Activated T-cell treated with anti-CD3 and anti-CD28 coated beads, Interleukin-2, amount 50 U/mL, for 72 hours (primary cell): Measurements from ENCODE around the gene NBR1. TPM values are rescaled to one million over a fixed set of nuclear protein-coding genes. Genes with fewer than 3 reads are reported as not detected.

Experiments
- ATAC-seq, 2 donors: fragments of 150-1000 bp; cut with Tn5 transposase; replicated peaks in 1 of 2; 2 replicates each; pipeline ENCODE4 v1.10.0; 2021; ENCODE audit warnings: moderate library complexity in 2 of 2, mild to moderate bottlenecking in 1 of 2
- DNase-seq, 2 donors: peaks; one replicate each; pipeline ENCODE4 v3.0.0; 2021 to 2022; ENCODE audit warnings: mixed read lengths in 1 of 2
- H3K27ac Mint-ChIP-seq: one replicate; pipeline ENCODE4 v1.8.0; 2022; ENCODE audit warnings: mild to moderate bottlenecking, moderate library complexity, mixed read lengths
- H3K27me3 Mint-ChIP-seq: one replicate; pipeline ENCODE4 v1.8.0; 2022; ENCODE audit warnings: low read depth, mixed read lengths
- H3K36me3 Mint-ChIP-seq, 2 donors: one replicate each; pipeline ENCODE4 v1.8.0; 2022; ENCODE audit warnings: mixed read lengths in 2 of 2, mild to moderate bottlenecking in 1 of 2; ENCODE audit not compliant: insufficient read depth in 2 of 2
- H3K4me1 Mint-ChIP-seq: one replicate; pipeline ENCODE4 v1.8.0; 2022; ENCODE audit warnings: low read depth, mixed read lengths
- H3K4me3 Mint-ChIP-seq, 2 donors: one replicate each; pipeline ENCODE4 v1.8.0; 2022; ENCODE audit warnings: mild to moderate bottlenecking in 2 of 2, mixed read lengths in 2 of 2, moderate library complexity in 2 of 2
- H3K9me3 Mint-ChIP-seq, 2 donors: one replicate each; pipeline ENCODE4 v1.8.0; 2022; ENCODE audit warnings: mixed read lengths in 2 of 2
- total RNA-seq, 2 donors: library from RNA; stranded (reverse); gene quantifications; one replicate each; pipeline ENCODE4 v1.2.3, GENCODE V29; 2022

NBR1 gene
- total RNA-seq, 2 donors from 2014 or later = 86.3 to 92.1 TPM

DNA sequence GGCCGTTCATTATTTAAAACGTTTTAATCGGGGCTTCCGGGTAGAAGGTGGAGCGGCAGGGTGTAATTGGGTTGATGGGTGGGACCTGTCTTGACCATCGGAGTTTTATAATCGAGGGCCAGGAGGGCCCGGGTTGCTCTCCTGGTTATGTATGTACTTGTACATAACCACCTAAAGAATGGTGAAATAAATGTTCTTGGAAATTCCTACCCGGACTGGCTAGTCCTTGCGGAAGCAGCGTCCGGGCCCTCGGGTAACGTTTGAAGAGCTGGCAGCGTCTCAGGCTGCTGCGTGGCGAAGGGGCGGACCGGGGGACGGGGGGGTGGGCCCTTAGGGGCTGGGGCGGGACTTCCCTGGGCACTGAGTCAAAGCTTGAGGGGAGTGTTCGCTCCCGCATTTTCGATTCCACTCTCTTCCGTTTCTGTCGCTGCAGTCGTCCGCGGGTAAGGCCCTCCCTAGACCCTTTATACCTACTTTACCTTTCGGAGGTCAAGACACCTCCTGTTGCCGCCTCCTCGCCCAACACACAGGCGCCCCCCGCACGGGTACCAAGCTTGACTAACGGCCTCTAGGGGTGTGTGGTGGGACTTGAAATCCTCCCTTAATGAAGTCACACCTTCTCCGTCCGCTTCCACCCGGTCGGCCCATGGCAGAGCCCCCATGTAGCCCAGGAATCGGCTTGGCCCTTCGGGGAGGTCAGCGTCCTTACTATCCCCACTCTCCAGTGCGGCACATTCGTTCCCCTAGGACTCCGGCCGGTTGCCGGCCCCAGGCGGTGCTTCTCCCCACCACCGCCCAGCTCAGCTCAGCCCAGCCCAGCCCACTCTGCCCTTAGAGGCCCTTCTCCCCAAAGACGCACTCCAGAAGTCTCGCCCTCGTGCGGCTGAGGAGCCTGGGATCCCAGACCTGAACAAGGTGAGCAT, 40.7 kb downstream of the NBR1 start, which contains the start of gene TMEM106A:
Gene TMEM106A (plus strand): TSS at position 396 of the 923 bp plus-strand sequence. CDS start 1,167 bp downstream, outside the sequence.
- ATAC-seq (peak; percentile 92 to 95), DNase-seq (peak; percentile 81 to 82)
- peaks cover 45% of the 10 kb centered on the region for H3K4me1 Mint-ChIP-seq
- no peaks in the 10 kb centered on the region for H3K9me3 Mint-ChIP-seq
- peaks cover 6 to 22% of the 10 kb centered on the region in 2 donors for H3K36me3 Mint-ChIP-seq
- peak within 1 kb of the TSS; percentile 93 for H3K27ac Mint-ChIP-seq
- H3K27me3 Mint-ChIP-seq = no peaks in the 10 kb centered on the region
- peak within 1 kb of the TSS; percentile 92 to 98 for H3K4me3 Mint-ChIP-seq

DNA sequence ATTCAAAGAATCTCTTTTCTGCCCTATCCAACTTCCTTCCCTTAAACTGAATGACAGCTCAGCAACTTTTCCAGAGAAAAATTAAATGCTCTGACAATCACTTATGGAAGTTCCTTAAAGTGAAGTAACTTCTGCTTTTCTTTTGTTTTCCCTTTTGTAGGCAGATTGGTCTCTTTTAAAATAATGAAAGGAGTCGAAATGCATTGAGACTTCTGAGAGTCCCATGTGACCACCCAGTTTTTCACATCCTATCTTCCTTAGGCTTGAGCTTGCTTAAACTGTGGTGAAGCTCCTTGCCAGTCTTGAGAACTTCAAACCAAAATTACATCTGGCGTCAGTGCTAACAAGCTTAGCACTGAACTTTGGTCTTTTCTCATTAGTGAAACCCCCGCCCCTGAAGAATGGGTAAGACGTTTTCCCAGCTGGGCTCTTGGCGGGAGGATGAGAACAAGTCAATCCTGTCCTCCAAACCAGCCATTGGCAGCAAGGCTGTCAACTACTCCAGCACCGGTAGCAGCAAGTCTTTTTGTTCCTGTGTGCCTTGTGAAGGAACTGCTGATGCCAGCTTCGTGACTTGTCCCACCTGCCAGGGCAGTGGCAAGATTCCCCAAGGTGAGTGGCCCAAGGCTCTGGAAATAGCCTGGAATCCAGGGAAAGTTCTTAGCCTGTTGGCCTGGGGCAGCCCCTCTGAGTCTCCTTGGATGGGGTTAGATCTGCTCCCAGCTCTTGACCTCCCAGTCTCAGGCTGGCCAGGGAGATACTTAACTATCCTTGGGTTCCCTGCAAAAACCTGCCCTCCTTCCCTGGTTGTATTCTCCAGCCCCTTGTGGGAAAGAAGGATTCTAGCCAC, 41.9 kb downstream of the NBR1 start:
- DNase-seq = no peak
- Mint-ChIP-seq H3K36me3 (peaks cover 6 to 22% of the 10 kb centered on the region in 2 donors), H3K4me3 (peak overlapping the region; percentile 92 to 98), H3K27me3 (no peaks in the 10 kb centered on the region), H3K27ac (peak overlapping the region; percentile 93), H3K9me3 (no peaks in the 10 kb centered on the region), H3K4me1 (peaks cover 56% of the 10 kb centered on the region)
- no peak for ATAC-seq

DNA sequence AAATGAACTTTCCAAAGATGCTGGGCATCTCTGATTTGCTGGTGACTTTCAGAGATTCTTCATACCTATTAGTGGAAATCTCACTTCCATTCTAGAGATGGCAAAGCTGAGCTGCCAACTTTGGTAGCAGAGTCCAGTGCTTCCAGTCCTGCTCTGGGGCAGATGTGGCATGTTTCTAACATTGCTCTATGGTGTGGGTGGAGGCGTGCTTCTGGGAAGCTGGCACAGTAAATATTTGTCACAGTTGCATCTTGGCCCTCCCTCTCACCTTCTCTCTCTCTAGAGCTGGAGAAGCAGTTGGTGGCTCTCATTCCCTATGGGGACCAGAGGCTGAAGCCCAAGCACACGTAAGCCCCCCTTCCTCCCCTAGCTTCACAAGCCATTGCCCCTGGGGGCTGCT, 42.5 kb downstream of the NBR1 start:
- no peak for DNase-seq
- no peaks in the 10 kb centered on the region for H3K27me3 Mint-ChIP-seq
- no peaks in the 10 kb centered on the region for H3K9me3 Mint-ChIP-seq
- H3K4me3 Mint-ChIP-seq = peak overlapping the region; percentile 92 to 98
- no peak for ATAC-seq
- H3K36me3 Mint-ChIP-seq = peaks cover 5 to 22% of the 10 kb centered on the region in 2 donors
- no peak overlapping the region for H3K27ac Mint-ChIP-seq
- peaks cover 62% of the 10 kb centered on the region for H3K4me1 Mint-ChIP-seq

DNA sequence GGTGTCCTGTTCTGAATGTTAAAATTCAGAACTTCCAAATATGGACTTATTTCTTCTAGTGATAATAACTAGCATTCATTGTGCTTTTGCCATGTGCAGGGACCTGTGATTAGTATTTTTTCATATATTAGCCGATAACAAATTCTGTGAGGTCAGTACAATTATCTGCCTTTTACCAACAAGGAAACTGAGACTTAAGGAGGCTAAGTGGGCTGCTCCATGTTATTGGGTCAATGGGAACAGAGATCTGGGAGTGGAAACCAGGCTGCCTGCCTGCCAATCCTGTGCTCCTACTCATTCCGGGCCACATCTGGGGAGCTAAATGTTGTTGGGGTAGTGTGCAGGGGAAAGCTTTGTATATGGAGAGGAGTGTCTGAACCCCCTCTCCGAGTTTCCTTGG, 44.3 kb downstream of the NBR1 start:
- no peak overlapping the region for H3K4me3 Mint-ChIP-seq
- no peaks in the 10 kb centered on the region for H3K27me3 Mint-ChIP-seq
- DNase-seq (no peak), ATAC-seq (no peak)
- no peak overlapping the region for H3K27ac Mint-ChIP-seq
- H3K9me3 Mint-ChIP-seq = no peaks in the 10 kb centered on the region
- peaks cover 2 to 19% of the 10 kb centered on the region in 2 donors for H3K36me3 Mint-ChIP-seq
- H3K4me1 Mint-ChIP-seq = peaks cover 57% of the 10 kb centered on the region

DNA sequence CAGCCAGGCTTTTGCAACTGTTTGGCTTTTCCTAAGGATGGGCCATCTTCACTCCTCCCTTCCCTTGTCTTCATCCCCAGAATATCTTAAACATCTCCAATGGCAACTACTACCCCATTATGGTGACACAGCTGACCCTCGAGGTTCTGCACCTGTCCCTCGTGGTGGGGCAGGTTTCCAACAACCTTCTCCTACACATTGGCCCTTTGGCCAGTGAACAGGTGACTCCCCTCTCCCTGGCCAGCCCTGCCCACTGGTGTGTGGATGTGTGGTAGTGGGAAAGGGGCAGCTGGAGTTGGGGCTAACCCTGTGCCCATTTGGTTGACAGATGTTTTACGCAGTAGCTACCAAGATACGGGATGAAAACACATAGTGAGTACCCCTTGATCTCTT, 45.4 kb downstream of the NBR1 start:
- no peak overlapping the region for H3K27ac Mint-ChIP-seq
- no peak overlapping the region for H3K4me3 Mint-ChIP-seq
- H3K4me1 Mint-ChIP-seq = peaks cover 51% of the 10 kb centered on the region
- H3K27me3 Mint-ChIP-seq = no peaks in the 10 kb centered on the region
- ATAC-seq = no peak
- H3K9me3 Mint-ChIP-seq = no peaks in the 10 kb centered on the region
- DNase-seq = no peak
- peaks cover 2 to 19% of the 10 kb centered on the region in 2 donors for H3K36me3 Mint-ChIP-seq

DNA sequence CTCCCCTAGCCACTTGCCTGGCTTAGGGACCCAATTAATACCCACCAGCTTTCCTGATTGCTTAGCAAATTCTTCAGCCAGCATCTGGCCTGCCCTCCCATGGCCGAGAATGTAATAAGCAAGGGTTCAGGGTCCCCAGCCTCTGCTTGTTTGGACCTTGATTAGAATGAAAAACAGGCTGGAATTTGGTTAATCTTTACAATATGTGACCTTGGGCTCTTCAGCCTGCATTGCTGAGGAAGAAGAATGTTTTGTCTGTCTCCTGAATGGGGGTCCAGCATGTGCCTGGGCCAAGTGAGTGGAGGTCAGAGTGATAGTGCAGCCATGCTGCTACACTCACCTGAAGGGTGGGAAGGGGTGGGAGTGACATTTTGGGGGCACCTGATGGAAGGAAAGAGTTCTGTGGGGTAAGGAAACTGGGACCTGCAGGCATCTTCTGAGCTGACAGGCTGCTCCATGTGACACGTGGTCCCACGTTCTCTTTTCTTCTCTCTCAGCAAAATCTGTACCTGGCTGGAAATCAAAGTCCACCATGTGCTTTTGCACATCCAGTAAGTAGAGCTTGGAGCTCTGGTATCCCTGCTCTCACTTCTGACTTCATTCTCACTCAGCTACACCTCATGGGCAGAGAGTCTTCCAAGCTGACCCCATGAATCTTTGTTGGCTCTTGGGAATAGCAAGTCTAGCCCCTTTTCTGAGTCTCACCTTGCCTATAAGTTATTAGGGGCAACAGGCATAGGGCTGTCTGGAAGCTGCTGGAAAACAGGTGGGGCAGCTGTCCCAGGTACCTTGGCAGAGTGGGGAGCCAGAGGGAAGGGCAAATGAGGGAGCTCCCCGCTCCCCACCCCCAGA, 46.0 kb downstream of the NBR1 start:
- H3K36me3 Mint-ChIP-seq = peaks cover 2 to 18% of the 10 kb centered on the region in 2 donors
- no peak overlapping the region for H3K27ac Mint-ChIP-seq
- ATAC-seq (no peak), DNase-seq (no peak)
- H3K9me3 Mint-ChIP-seq = no peaks in the 10 kb centered on the region
- H3K27me3 Mint-ChIP-seq = no peaks in the 10 kb centered on the region
- H3K4me1 Mint-ChIP-seq = peaks cover 50% of the 10 kb centered on the region
- H3K4me3 Mint-ChIP-seq = no peak overlapping the region

DNA sequence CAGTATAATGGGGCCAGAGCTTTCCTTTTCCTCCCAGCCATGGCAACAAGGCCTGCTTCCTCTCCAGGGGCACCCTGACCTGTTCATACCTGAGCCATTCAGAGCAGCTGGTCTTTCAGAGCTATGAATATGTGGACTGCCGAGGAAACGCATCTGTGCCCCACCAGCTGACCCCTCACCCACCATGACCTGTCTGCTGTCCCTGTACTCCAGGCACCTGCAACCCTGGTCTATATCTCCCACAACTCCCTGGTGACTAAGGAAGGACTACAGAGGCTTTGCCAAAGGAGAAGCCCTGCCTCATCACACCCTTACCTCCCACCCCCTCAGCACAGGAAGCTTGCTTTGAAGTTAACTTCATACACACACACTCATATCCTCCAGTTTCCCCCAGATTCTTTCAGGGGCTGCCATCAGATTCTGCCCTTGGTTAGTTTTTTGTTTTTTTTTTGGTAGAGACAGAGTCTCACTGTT, 46.6 kb downstream of the NBR1 start:
- no peaks in the 10 kb centered on the region for H3K9me3 Mint-ChIP-seq
- peak; percentile 80 to 89 for ATAC-seq
- H3K27ac Mint-ChIP-seq = no peak overlapping the region
- peaks cover 44% of the 10 kb centered on the region for H3K4me1 Mint-ChIP-seq
- H3K4me3 Mint-ChIP-seq = peak overlapping the region; percentile 13 to 36
- peaks cover 2 to 11% of the 10 kb centered on the region in 2 donors for H3K36me3 Mint-ChIP-seq
- peak; percentile 25 to 26 for DNase-seq
- no peaks in the 10 kb centered on the region for H3K27me3 Mint-ChIP-seq

DNA sequence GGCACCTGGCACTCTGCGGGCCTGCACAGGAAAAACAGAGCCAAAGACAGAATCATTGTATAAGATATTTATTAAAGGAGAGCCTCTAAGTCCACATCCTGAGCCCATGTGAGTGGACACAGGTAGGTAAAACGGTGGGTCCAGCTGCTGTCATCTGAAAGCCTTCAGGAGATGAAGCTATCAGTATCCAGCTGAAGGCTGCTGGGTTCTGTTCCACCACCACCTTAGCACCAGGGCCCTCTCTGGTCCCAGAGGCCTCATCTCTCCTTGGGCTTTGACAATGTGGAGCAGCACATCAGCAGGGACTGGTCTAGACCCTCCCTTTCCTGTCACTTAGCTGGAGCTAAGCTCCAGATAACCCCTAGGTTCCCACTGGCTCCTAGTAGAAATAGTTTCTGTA, 48.0 kb downstream of the NBR1 start:
- no peak overlapping the region for H3K4me3 Mint-ChIP-seq

DNA sequence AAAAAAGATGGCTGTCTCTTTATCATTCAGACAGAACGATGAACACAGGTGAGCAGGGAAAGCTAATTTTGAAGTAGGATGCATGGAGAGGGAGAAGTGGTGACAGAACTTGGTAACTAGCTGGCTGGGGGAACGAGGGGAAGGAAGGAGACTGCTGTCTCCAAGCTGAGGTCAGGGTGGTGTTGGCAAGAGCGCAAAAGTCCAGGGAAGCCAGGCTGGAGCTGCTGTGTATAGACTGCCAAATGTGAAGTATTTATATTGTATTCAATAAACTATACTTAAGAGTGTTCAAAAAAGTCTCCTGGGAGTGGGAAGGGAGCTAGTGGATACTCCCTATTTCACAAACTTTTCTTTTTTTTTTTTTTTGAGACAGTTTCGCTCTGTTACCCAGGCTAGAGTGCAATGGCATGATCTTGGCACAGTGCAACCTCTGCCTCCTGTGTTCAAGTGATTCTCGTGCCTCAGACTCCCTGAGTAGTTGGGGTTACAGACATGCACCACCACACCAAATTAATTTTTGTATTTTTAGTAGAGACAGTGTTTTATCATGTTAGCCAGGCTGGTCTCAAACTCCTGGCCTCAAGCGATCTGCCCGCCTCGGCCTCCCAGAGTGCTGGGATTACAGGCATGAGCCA, 48.8 kb downstream of the NBR1 start:
- Mint-ChIP-seq H3K36me3 (peaks cover 4 to 11% of the 10 kb centered on the region in 2 donors), H3K27me3 (no peaks in the 10 kb centered on the region), H3K9me3 (no peaks in the 10 kb centered on the region), H3K4me3 (no peak overlapping the region), H3K27ac (no peak overlapping the region), H3K4me1 (peaks cover 32% of the 10 kb centered on the region)
- ATAC-seq = no peak
- no peak for DNase-seq

More for the DNA sequence above, 48.0 kb downstream of the NBR1 start:
- Mint-ChIP-seq H3K27ac (no peak overlapping the region), H3K4me1 (peaks cover 32% of the 10 kb centered on the region), H3K9me3 (no peaks in the 10 kb centered on the region), H3K36me3 (peaks cover 4 to 11% of the 10 kb centered on the region in 2 donors), H3K27me3 (no peaks in the 10 kb centered on the region)
- ATAC-seq (no peak), DNase-seq (no peak)

DNA sequence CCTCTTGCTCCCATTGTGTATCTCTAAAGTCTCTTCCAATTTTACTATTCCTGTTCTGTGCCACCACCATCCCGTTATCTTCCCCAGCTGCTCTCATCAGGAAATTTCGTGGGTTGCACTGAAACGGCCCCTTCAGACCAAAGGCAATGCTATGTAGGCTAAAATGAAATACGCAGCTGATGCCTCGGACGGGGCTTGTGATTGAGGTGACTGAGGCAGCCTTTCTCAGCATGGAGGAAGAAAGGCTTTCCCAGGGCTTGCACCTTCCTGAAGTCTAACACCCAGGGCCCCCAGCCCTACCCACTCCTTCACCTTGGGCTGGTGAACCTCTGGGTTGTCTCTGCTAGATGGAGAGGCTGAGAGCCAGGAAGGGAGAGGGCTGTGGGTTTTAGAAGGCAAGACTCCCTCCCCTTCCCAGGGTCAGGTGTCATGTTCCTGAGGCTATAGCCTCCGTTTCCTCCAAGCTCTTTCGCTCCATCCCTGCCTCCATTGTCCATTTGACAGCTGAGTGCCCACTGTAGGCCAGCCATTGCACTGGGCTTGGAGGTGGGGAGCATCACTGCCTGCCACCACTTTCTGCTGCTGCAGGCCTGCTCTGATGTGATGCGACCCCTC, 49.6 kb downstream of the NBR1 start:
- Mint-ChIP-seq H3K27ac (no peak overlapping the region), H3K9me3 (no peaks in the 10 kb centered on the region), H3K36me3 (peaks cover 4 to 8% of the 10 kb centered on the region in 2 donors), H3K4me1 (peaks cover 28% of the 10 kb centered on the region), H3K27me3 (no peaks in the 10 kb centered on the region), H3K4me3 (no peak overlapping the region)
- no peak for ATAC-seq
- no peak for DNase-seq

DNA sequence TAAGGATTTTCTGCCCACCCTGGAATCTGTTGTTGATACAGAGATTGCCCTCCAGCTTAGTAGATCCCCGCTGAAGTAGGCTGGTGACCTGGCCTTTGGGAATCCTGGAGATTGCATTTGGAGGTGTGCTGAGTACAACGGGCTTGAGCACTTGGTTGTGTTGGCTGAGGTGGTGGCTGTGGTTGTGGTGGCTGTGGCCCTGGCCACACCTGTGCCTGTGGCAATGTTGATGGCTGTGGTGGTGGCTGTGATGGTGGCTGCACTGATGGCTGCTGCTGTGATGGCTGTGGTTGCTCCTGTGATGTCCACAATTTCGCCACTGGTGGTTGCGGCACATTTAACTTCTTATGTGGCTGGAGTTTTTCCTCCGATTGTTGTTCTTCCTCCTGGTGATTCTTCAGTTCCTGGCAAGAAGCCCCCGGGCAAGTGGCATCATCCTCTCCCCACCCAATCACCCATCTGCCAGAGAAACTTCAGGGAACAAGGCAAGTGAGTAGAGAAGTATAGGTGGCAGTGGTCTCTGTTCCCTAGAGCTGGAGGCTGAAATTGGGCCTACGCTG, 53.2 kb downstream of the NBR1 start:
- H3K9me3 Mint-ChIP-seq = no peaks in the 10 kb centered on the region
- H3K36me3 Mint-ChIP-seq = peaks cover 1 to 2% of the 10 kb centered on the region in 2 donors
- H3K4me3 Mint-ChIP-seq = no peak overlapping the region
- ATAC-seq (no peak), DNase-seq (no peak)
- no peak overlapping the region for H3K27ac Mint-ChIP-seq
- no peaks in the 10 kb centered on the region for H3K27me3 Mint-ChIP-seq
- peaks cover 6% of the 10 kb centered on the region for H3K4me1 Mint-ChIP-seq
